LNCaP clone FGC (cell line): ENCODE results near the gene KLHL8.

ENCODE experiments used
- DNase-seq: peaks from one replicate; pipeline ENCODE4 v3.0.0-alpha.2; 2011; ENCODE audit warnings: low read depth
- H3K4me3 ChIP-seq: 2 replicates; pipeline ENCODE4 v1.5.1; 2011; ENCODE audit warnings: mild to moderate bottlenecking, low read depth, low read length, control low read depth
- CTCF ChIP-seq: IDR thresholded peaks from 2 replicates; pipeline ENCODE4 v1.5.1; 2012; ENCODE audit warnings: mild to moderate bottlenecking; ENCODE audit not compliant: control insufficient read depth, insufficient read depth; ENCODE audit errors: extremely low read depth

KLHL8 gene

GRCh38 chr4:87118826-87119225 is 101.6 kb downstream of the KLHL8 start:
- DNase-seq: no peak
- no peak overlapping the region for H3K4me3 ChIP-seq
- TF ChIP-seq CTCF: no peak

GRCh38 chr4:87118421-87118820 is 102.0 kb downstream of the KLHL8 start:
- TF ChIP-seq CTCF: no peak
- DNase-seq: no peak
- H3K4me3 ChIP-seq: no peak overlapping the region

- TF ChIP-seq CTCF: no peak
- DNase-seq: no peak
These were observed 102.7 kb downstream of the KLHL8 start for GRCh38 chr4:87117732-87118075.

GRCh38 chr4:87117051-87117731 is 103.2 kb downstream of the KLHL8 start:
- TF ChIP-seq CTCF: no peak
- DNase-seq: no peak
- H3K4me3 ChIP-seq: no peak overlapping the region

More at GRCh38 chr4:87117732-87118075, 102.7 kb downstream of the KLHL8 start:
- no peak overlapping the region for H3K4me3 ChIP-seq

- DNase-seq: no peak
- H3K4me3 ChIP-seq: no peak overlapping the region
- TF ChIP-seq CTCF: no peak
These were observed 104.2 kb downstream of the KLHL8 start for GRCh38 chr4:87116231-87116630.

- TF ChIP-seq CTCF: no peak
- no peak overlapping the region for H3K4me3 ChIP-seq
- no peak for DNase-seq
These were observed 106.0 kb downstream of the KLHL8 start for GRCh38 chr4:87114245-87115062.
